ENCODE measurements around the gene FAM89B. TPM values are rescaled to one million over a fixed set of nuclear protein-coding genes. Genes with fewer than 3 reads are reported as not detected.
"Not testable (repeated sequence)": the region's sequence is repeated elsewhere in the genome, so short reads cannot be mapped to it uniquely, and the experiment has no call there.

Gene FAM89B
- 71.6 and 72.3 TPM in 2 replicates for polyA plus RNA-seq (2013)

GRCh38 chr11:65572356-65573051, at the start of gene FAM89B:
Gene FAM89B, plus strand, starts transcription at chr11:65572538. Its CDS starts 132 bp downstream, at chr11:65572670.
- no CpG with 5 or more reads among the region's 86 CpGs for WGBS (ENCODE audit: extremely low coverage, insufficient coverage, insufficient read length)
- peak within 1 kb of the TSS; percentile 47 for H2BK120ac ChIP-seq (ENCODE audit: insufficient read depth, low read length, poor library complexity)
- H2BK5ac ChIP-seq (ENCODE audit: low read depth, low read length, poor library complexity) = peak within 1 kb of the TSS; percentile 88
- no peaks in the 10 kb centered on the region for H3K27me3 ChIP-seq (ENCODE audit: insufficient read depth, low read length)
- H3K36me3 ChIP-seq (ENCODE audit: control insufficient read depth in 1 of 2, insufficient read depth in 2 of 2, low read length in 2 of 2) = peaks cover 9 to 12% of the 10 kb centered on the region in 2 experiments
- peak within 1 kb of the TSS; percentile 86 for H3K9ac ChIP-seq (ENCODE audit: low read length)
- H3K23ac ChIP-seq (ENCODE audit: low read length) = no peak within 1 kb of the TSS
- H2AK5ac ChIP-seq (ENCODE audit: low read length) = peak within 1 kb of the TSS; percentile 75
- H4K12ac ChIP-seq (ENCODE audit: low read depth, low read length) = peak within 1 kb of the TSS; percentile 90
- H2BK12ac ChIP-seq (ENCODE audit: low read length) = no peak within 1 kb of the TSS
- H3K4ac ChIP-seq (ENCODE audit: low read depth, low read length) = peak within 1 kb of the TSS; percentile 80
- peaks cover 27% of the 10 kb centered on the region for H3K79me1 ChIP-seq (ENCODE audit: low read length)
- peak within 1 kb of the TSS; percentile 26 for H2AFZ ChIP-seq (ENCODE audit: insufficient read depth, low read length, poor library complexity)
- no peaks in the 10 kb centered on the region for H3K9me3 ChIP-seq (ENCODE audit: insufficient read depth, low read depth, low read length)
- H3K4me1 ChIP-seq (ENCODE audit: control insufficient read depth in 1 of 2, insufficient read depth in 2 of 2, low read length in 2 of 2) = peaks cover 43 to 44% of the 10 kb centered on the region in 2 experiments
- peak within 1 kb of the TSS; percentile 88 for H4K8ac ChIP-seq (ENCODE audit: low read depth, low read length)
- peak within 1 kb of the TSS; percentile 73 for H3K18ac ChIP-seq (ENCODE audit: low read length)
- peak within 1 kb of the TSS; percentile 85 for H3K14ac ChIP-seq (ENCODE audit: low read length)
- peak within 1 kb of the TSS; percentile 44 for H3K27ac ChIP-seq (ENCODE audit: low read depth, low read length)
- peak; percentile 79 to 93 for DNase-seq
- peak within 1 kb of the TSS; percentile 89 for H4K91ac ChIP-seq (ENCODE audit: low read depth, low read length)
- peaks cover 20% of the 10 kb centered on the region for H3K79me2 ChIP-seq (ENCODE audit: control insufficient read depth, insufficient read depth, low read length, poor library complexity)
- H3K4me3 ChIP-seq (ENCODE audit: low read depth, low read length) = peak within 1 kb of the TSS; percentile 87
- H3K4me2 ChIP-seq (ENCODE audit: low read length) = peak within 1 kb of the TSS; percentile 87

- not testable (repeated sequence) for H3K4ac ChIP-seq (ENCODE audit: low read depth, low read length); H3K14ac ChIP-seq (ENCODE audit: low read length); H3K79me1 ChIP-seq (ENCODE audit: low read length); H3K4me3 ChIP-seq (ENCODE audit: low read depth, low read length); H2AFZ ChIP-seq (ENCODE audit: insufficient read depth, low read length, poor library complexity); H3K4me2 ChIP-seq (ENCODE audit: low read length); H2BK120ac ChIP-seq (ENCODE audit: insufficient read depth, low read length, poor library complexity); H3K23ac ChIP-seq (ENCODE audit: low read length); H2BK12ac ChIP-seq (ENCODE audit: low read length); H4K8ac ChIP-seq (ENCODE audit: low read depth, low read length); DNase-seq; H4K91ac ChIP-seq (ENCODE audit: low read depth, low read length); H3K27ac ChIP-seq (ENCODE audit: low read depth, low read length); H3K9ac ChIP-seq (ENCODE audit: low read length); H2AK5ac ChIP-seq (ENCODE audit: low read length); H2BK5ac ChIP-seq (ENCODE audit: low read depth, low read length, poor library complexity); H3K18ac ChIP-seq (ENCODE audit: low read length); H4K12ac ChIP-seq (ENCODE audit: low read depth, low read length); H3K27me3 ChIP-seq (ENCODE audit: insufficient read depth, low read length); H3K9me3 ChIP-seq (ENCODE audit: insufficient read depth, low read depth, low read length)
- no CpG with 5 or more reads among the region's 18 CpGs for WGBS (ENCODE audit: extremely low coverage, insufficient coverage, insufficient read length)
- H3K36me3 ChIP-seq (ENCODE audit: control insufficient read depth in 1 of 2, insufficient read depth in 2 of 2, low read length in 2 of 2) = peaks cover 17% of the 10 kb centered on the region in 2 experiments
- peaks cover 14 to 22% of the 10 kb centered on the region in 2 experiments for H3K4me1 ChIP-seq (ENCODE audit: control insufficient read depth in 1 of 2, insufficient read depth in 2 of 2, low read length in 2 of 2)
- peaks cover 10% of the 10 kb centered on the region for H3K79me2 ChIP-seq (ENCODE audit: control insufficient read depth, insufficient read depth, low read length, poor library complexity)
These were observed 49.4 kb upstream of the FAM89B start for GRCh38 chr11:65522718-65523630.

- H3K4me1 ChIP-seq (ENCODE audit: control insufficient read depth in 1 of 2, insufficient read depth in 2 of 2, low read length in 2 of 2) = peaks cover 14 to 22% of the 10 kb centered on the region in 2 experiments
These were observed 48.7 kb upstream of the FAM89B start for GRCh38 chr11:65523631-65523968.

GRCh38 chr11:65524014-65524740, 48.2 kb upstream of the FAM89B start:
- Histone ChIP-seq H3K4ac (ENCODE audit: low read depth, low read length) (no peak overlapping the region), H4K8ac (ENCODE audit: low read depth, low read length) (no peak overlapping the region), H3K27me3 (ENCODE audit: insufficient read depth, low read length) (no peaks in the 10 kb centered on the region), H2BK12ac (ENCODE audit: low read length) (peak overlapping the region; percentile 19), H3K9me3 (ENCODE audit: insufficient read depth, low read depth, low read length) (no peaks in the 10 kb centered on the region), H3K23ac (ENCODE audit: low read length) (no peak overlapping the region), H2AK5ac (ENCODE audit: low read length) (no peak overlapping the region), H4K12ac (ENCODE audit: low read depth, low read length) (no peak overlapping the region), H3K4me1 (ENCODE audit: control insufficient read depth in 1 of 2, insufficient read depth in 2 of 2, low read length in 2 of 2) (peaks cover 14 to 22% of the 10 kb centered on the region in 2 experiments), H4K91ac (ENCODE audit: low read depth, low read length) (peak overlapping the region; percentile 0), H2BK5ac (ENCODE audit: low read depth, low read length, poor library complexity) (no peak overlapping the region), H3K27ac (ENCODE audit: low read depth, low read length) (no peak overlapping the region), H3K79me1 (ENCODE audit: low read length) (peaks cover 10% of the 10 kb centered on the region), H3K14ac (ENCODE audit: low read length) (no peak overlapping the region), H3K18ac (ENCODE audit: low read length) (no peak overlapping the region), H3K4me2 (ENCODE audit: low read length) (peak overlapping the region; percentile 53), H2BK120ac (ENCODE audit: insufficient read depth, low read length, poor library complexity) (no peak overlapping the region), H3K9ac (ENCODE audit: low read length) (no peak overlapping the region), H3K79me2 (ENCODE audit: control insufficient read depth, insufficient read depth, low read length, poor library complexity) (peaks cover 10% of the 10 kb centered on the region), H3K4me3 (ENCODE audit: low read depth, low read length) (no peak overlapping the region), H3K36me3 (ENCODE audit: control insufficient read depth in 1 of 2, insufficient read depth in 2 of 2, low read length in 2 of 2) (peaks cover 23 to 24% of the 10 kb centered on the region in 2 experiments), H2AFZ (ENCODE audit: insufficient read depth, low read length, poor library complexity) (no peak overlapping the region)
- DNase-seq = no peak
- WGBS (ENCODE audit: extremely low coverage, insufficient coverage, insufficient read length) = no CpG with 5 or more reads among the region's 12 CpGs

More at GRCh38 chr11:65523631-65523968, 48.7 kb upstream of the FAM89B start:
- H3K4me3 ChIP-seq (ENCODE audit: low read depth, low read length); H3K27ac ChIP-seq (ENCODE audit: low read depth, low read length); H4K12ac ChIP-seq (ENCODE audit: low read depth, low read length); H3K4me2 ChIP-seq (ENCODE audit: low read length); H2AK5ac ChIP-seq (ENCODE audit: low read length); DNase-seq; H2BK12ac ChIP-seq (ENCODE audit: low read length); H2AFZ ChIP-seq (ENCODE audit: insufficient read depth, low read length, poor library complexity); H3K79me1 ChIP-seq (ENCODE audit: low read length); H3K18ac ChIP-seq (ENCODE audit: low read length); H3K14ac ChIP-seq (ENCODE audit: low read length); H3K4ac ChIP-seq (ENCODE audit: low read depth, low read length); H2BK120ac ChIP-seq (ENCODE audit: insufficient read depth, low read length, poor library complexity); H3K9me3 ChIP-seq (ENCODE audit: insufficient read depth, low read depth, low read length); H2BK5ac ChIP-seq (ENCODE audit: low read depth, low read length, poor library complexity); H4K8ac ChIP-seq (ENCODE audit: low read depth, low read length); H4K91ac ChIP-seq (ENCODE audit: low read depth, low read length); H3K23ac ChIP-seq (ENCODE audit: low read length); H3K9ac ChIP-seq (ENCODE audit: low read length); H3K27me3 ChIP-seq (ENCODE audit: insufficient read depth, low read length): not testable (repeated sequence)
- peaks cover 18% of the 10 kb centered on the region in 2 experiments for H3K36me3 ChIP-seq (ENCODE audit: control insufficient read depth in 1 of 2, insufficient read depth in 2 of 2, low read length in 2 of 2)
- peaks cover 10% of the 10 kb centered on the region for H3K79me2 ChIP-seq (ENCODE audit: control insufficient read depth, insufficient read depth, low read length, poor library complexity)
- no CpG with 5 or more reads among the region's 7 CpGs for WGBS (ENCODE audit: extremely low coverage, insufficient coverage, insufficient read length)

Measured in trophoblast cell (in vitro differentiated cells and primary cell).